Measurements from ENCODE around the gene IGSF10.
"Not testable (repeated sequence)": the region's sequence is repeated elsewhere in the genome, so short reads cannot be mapped to it uniquely, and the experiment has no call there.

Gene IGSF10

GRCh38 chr3:151460774-151461450 lies at the start of gene IGSF10:
IGSF10 (minus strand) TSS chr3:151461061; CDS start chr3:151458709, 2,352 bp downstream.
- DNase-seq = peak; percentile 46

GRCh38 chr3:151509468-151510135 lies 48.7 kb upstream of the IGSF10 start:
- DNase-seq = not testable (repeated sequence)

GRCh38 chr3:151504606-151505005 lies 43.7 kb upstream of the IGSF10 start:
- DNase-seq = no peak

- DNase-seq = no peak
Measured at GRCh38 chr3:151503074-151503473, 42.2 kb upstream of the IGSF10 start.

- DNase-seq = no peak
Measured at GRCh38 chr3:151501923-151502632, 41.2 kb upstream of the IGSF10 start.

- no peak for DNase-seq
Measured at GRCh38 chr3:151501171-151501922, 40.5 kb upstream of the IGSF10 start.

GRCh38 chr3:151499168-151499567 lies 38.3 kb upstream of the IGSF10 start:
- DNase-seq = no peak

GRCh38 chr3:151491525-151491924 lies 30.7 kb upstream of the IGSF10 start:
- no peak for DNase-seq

GRCh38 chr3:151487833-151488232 lies 27.0 kb upstream of the IGSF10 start:
- not testable (repeated sequence) for DNase-seq

- no peak for DNase-seq
Measured at GRCh38 chr3:151483961-151484520, 23.2 kb upstream of the IGSF10 start.

- DNase-seq = no peak
Measured at GRCh38 chr3:151483488-151483887, 22.6 kb upstream of the IGSF10 start.

- DNase-seq = no peak
Measured at GRCh38 chr3:151480492-151480891, 19.6 kb upstream of the IGSF10 start.

- no peak for DNase-seq
Measured at GRCh38 chr3:151479452-151479851, 18.6 kb upstream of the IGSF10 start.

GRCh38 chr3:151478335-151478697 lies 17.5 kb upstream of the IGSF10 start:
- no peak for DNase-seq

GRCh38 chr3:151477591-151478334 lies 16.9 kb upstream of the IGSF10 start:
- DNase-seq = no peak

GRCh38 chr3:151476344-151477018 lies 15.6 kb upstream of the IGSF10 start:
- peak; percentile 17 for DNase-seq

GRCh38 chr3:151468284-151468917 lies 7.5 kb upstream of the IGSF10 start:
- DNase-seq = peak; percentile 93

- no peak for DNase-seq
Measured at GRCh38 chr3:151467069-151467468, 6.2 kb upstream of the IGSF10 start.

- DNase-seq = no peak
Measured at GRCh38 chr3:151462991-151463390, 2.1 kb upstream of the IGSF10 start.

- DNase-seq = no peak
Measured at GRCh38 chr3:151462278-151462780, 1.5 kb upstream of the IGSF10 start.

GRCh38 chr3:151460228-151460627 lies 633 bp downstream of the IGSF10 start:
- DNase-seq = no peak
